ENCODE results near the gene TP53. TPM values are rescaled to one million over a fixed set of nuclear protein-coding genes. Genes with fewer than 3 reads are reported as not detected.

Gene TP53
- polyA plus RNA-seq, 1 experiment = 48.4 TPM

DNA sequence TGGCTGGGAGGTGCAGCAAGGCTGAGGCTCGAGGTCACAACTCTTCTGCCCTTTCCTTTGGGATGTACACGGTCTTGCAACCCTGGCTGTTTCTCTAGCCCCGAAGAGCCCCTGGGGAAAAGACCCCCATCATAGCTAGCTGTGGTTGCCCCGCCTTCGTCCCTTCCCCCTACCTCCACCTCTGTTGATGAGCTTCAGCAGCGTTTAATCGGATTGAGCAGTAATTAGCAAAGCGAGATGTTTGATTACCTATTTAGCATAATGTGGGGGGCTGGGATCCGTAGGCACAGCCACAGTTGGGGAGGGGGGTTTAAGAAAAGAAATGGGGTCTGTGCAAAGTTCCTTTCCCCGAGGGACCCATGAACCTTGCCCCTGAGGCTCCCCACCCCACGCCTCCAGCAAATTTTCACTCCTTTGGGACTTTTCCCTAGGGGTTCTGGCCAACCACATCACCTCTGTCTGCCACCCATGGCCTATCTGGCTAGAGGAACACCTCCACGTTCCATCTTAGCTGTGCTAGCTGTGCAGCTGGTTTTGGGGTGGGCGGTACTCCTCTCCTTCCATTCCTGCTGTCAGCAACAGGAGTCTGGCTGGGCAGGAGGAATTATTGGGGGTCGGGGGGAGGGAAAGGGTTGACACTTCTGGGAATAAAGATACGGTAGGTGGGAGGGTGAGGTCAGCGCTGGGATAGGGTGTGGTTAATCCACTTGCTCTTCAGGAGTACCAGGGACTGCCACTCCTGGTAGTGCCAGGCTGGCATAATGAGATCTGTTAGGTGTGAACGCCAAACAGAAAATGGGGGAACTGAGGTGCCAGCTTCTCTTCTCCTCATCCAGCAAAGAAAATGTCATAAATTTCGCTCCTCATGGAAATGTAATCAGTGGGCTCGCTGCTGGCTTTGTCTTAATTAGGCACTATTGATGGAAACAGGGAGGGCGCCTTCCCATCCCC is 28.9 kb upstream of the TP53 start:
- peaks cover 27% of the 10 kb centered on the region for H3K27me3 ChIP-seq (ENCODE audit: control insufficient read depth, insufficient read depth, low read length)
- TF ChIP-seq, protein P1, sequence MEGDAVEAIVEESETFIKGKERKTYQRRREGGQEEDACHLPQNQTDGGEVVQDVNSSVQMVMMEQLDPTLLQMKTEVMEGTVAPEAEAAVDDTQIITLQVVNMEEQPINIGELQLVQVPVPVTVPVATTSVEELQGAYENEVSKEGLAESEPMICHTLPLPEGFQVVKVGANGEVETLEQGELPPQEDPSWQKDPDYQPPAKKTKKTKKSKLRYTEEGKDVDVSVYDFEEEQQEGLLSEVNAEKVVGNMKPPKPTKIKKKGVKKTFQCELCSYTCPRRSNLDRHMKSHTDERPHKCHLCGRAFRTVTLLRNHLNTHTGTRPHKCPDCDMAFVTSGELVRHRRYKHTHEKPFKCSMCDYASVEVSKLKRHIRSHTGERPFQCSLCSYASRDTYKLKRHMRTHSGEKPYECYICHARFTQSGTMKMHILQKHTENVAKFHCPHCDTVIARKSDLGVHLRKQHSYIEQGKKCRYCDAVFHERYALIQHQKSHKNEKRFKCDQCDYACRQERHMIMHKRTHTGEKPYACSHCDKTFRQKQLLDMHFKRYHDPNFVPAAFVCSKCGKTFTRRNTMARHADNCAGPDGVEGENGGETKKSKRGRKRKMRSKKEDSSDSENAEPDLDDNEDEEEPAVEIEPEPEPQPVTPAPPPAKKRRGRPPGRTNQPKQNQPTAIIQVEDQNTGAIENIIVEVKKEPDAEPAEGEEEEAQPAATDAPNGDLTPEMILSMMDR (IDR thresholded peaks at IDR 0.05; ENCODE audit: insufficient read depth, low read depth, low read length) = no peak
- no peaks in the 10 kb centered on the region for H3K36me3 ChIP-seq (ENCODE audit: control insufficient read depth, insufficient read depth, low read length)
- H3K4me3 ChIP-seq (ENCODE audit: low read depth, low read length) = peak overlapping the region; percentile 61
- ChIA-PET POLR2A (interaction anchor here (0.5 kb wide), 1 partner anchor 52 kb away, joined by 3 read pairs; no protein-coding TSS in a partner anchor), CTCF (interaction anchor here (0.7 to 1.8 kb wide), 12 partner anchors 10 to 156 kb away, joined by 3 to 7 read pairs (median 4); partner anchors contain the start of genes EFNB3 and WRAP53)
- DNase-seq (ENCODE audit: low read depth) = no peak

GRCh38 chr17:7714721-7715594 is 27.7 kb upstream of the TP53 start:
- ChIA-PET POLR2A (no interaction called here), CTCF (interaction anchor here (0.7 to 2.0 kb wide), 5 partner anchors 9 to 154 kb away, joined by 3 to 5 read pairs (median 4); partner anchors contain the start of gene EFNB3)
- DNase-seq (ENCODE audit: low read depth) = no peak
- Histone ChIP-seq H3K4me3 (ENCODE audit: low read depth, low read length) (no peak overlapping the region), H3K27me3 (ENCODE audit: control insufficient read depth, insufficient read depth, low read length) (peaks cover 21% of the 10 kb centered on the region), H3K36me3 (ENCODE audit: control insufficient read depth, insufficient read depth, low read length) (no peaks in the 10 kb centered on the region)
- TF ChIP-seq, protein P1 (IDR thresholded peaks at IDR 0.05; ENCODE audit: insufficient read depth, low read depth, low read length) = no peak

DNA sequence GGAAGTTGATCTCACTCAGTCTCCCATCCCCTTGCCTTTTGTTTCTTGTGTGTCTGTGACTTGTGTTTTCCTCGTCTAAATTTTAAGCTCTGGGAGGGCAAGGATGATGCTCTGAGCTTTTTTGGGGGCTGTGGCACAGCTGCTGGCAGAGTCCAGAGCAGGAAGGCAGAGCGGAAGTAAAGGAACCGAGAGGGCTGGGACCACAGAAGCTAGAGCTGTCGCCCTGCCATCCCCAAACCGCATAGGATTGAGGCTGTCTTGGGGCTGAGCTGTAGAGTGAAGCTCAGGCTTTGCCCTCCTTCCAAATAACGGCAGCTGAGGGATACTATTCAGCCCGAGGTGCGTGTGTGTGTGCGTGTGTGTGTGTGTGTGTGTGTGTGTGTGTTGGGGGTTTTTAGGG is 26.5 kb upstream of the TP53 start:
- CTCF ChIA-PET = interaction anchor here (1.0 to 2.0 kb wide), 4 partner anchors 8 to 72 kb away, joined by 3 to 4 read pairs (median 3); partner anchors contain the start of genes EFNB3 and WRAP53
- no peaks in the 10 kb centered on the region for H3K36me3 ChIP-seq (ENCODE audit: control insufficient read depth, insufficient read depth, low read length)
- no peak for DNase-seq (ENCODE audit: low read depth)

GRCh38 chr17:7712111-7712771 is 25.0 kb upstream of the TP53 start:
- H3K27me3 ChIP-seq (ENCODE audit: control insufficient read depth, insufficient read depth, low read length) = peaks cover 13% of the 10 kb centered on the region
- TF ChIP-seq, protein P1 (IDR thresholded peaks at IDR 0.05; ENCODE audit: insufficient read depth, low read depth, low read length) = no peak
- ChIA-PET CTCF (no interaction called here), POLR2A (no interaction called here)
- no peak for DNase-seq (ENCODE audit: low read depth)
- H3K4me3 ChIP-seq (ENCODE audit: low read depth, low read length) = no peak overlapping the region
- H3K36me3 ChIP-seq (ENCODE audit: control insufficient read depth, insufficient read depth, low read length) = no peaks in the 10 kb centered on the region

More for the DNA sequence above, 26.5 kb upstream of the TP53 start:
- Histone ChIP-seq H3K4me3 (ENCODE audit: low read depth, low read length) (no peak overlapping the region), H3K27me3 (ENCODE audit: control insufficient read depth, insufficient read depth, low read length) (peaks cover 19% of the 10 kb centered on the region)
- TF ChIP-seq, protein P1 (IDR thresholded peaks at IDR 0.05; ENCODE audit: insufficient read depth, low read depth, low read length) = no peak
- POLR2A ChIA-PET = no interaction called here
